CD4-positive, alpha-beta T cell (primary cell): ENCODE measurements around the gene IDS. TPM values are rescaled to one million over a fixed set of nuclear protein-coding genes. Genes with fewer than 3 reads are reported as not detected.
A peak's percentile ranks its signal among the peaks of the same experiment; 100 is the strongest.

Source experiments
- ATAC-seq: fragments of 200-7000 bp; cut with Tn5 transposase; one replicate; pipeline ENCODE4 v1.10.0; 2022; ENCODE audit warnings: mild to moderate bottlenecking; ENCODE audit not compliant: poor library complexity
- CTCF ChIA-PET: fragments of 350-600 bp; sonication (Branson Sonifier 250); formaldehyde crosslinking; loops from one replicate; lab custom pipeline; 2021; ENCODE audit warnings: antibody characterized with exemption, inconsistent platforms; lab: Charles Lee
- POLR2A ChIA-PET: fragments of 350-600 bp; sonication (Branson Sonifier 250); formaldehyde crosslinking; loops from one replicate; lab custom pipeline; 2021; ENCODE audit warnings: antibody characterized with exemption, inconsistent platforms; lab: Charles Lee
- DNase-seq, 14 experiments: peaks; one replicate each; pipeline ENCODE4 v3.0.0-alpha.2; 2013 to 2020; ENCODE audit warnings: mixed read lengths in 2 of 14
- H3K27ac ChIP-seq, 2 donors: one replicate each; pipeline versions ENCODE4 v1.5.1 to v1.7.0; 2013; ENCODE audit warnings: low read length in 2 of 2, low read depth in 1 of 2, mild to moderate bottlenecking in 1 of 2
- H3K27me3 ChIP-seq, 2 experiments: 1 replicate in 1 of 2; 2 replicates in 1 of 2; pipeline versions ENCODE4 v1.6.1 to v1.7.0; 2013; ENCODE audit warnings: low read length in 2 of 2, control low read depth in 1 of 2, mild to moderate bottlenecking in 1 of 2, moderate library complexity in 1 of 2; ENCODE audit not compliant: insufficient read depth in 2 of 2, control insufficient read depth in 1 of 2
- H3K36me3 ChIP-seq: one replicate; pipeline ENCODE4 v1.6.1; 2013; ENCODE audit warnings: low read length, control low read depth; ENCODE audit not compliant: insufficient read depth
- H3K4me1 ChIP-seq: one replicate; pipeline ENCODE4 v1.6.1; 2013; ENCODE audit warnings: low read length, control low read depth; ENCODE audit not compliant: insufficient read depth
- H3K4me3 ChIP-seq: one replicate; pipeline ENCODE4 v1.5.1; 2013; ENCODE audit warnings: mild to moderate bottlenecking, low read length, moderate library complexity
- H3K9me3 ChIP-seq, 2 experiments: 1 replicate in 1 of 2; 2 replicates in 1 of 2; pipeline versions ENCODE4 v1.6.1 to v1.7.0; 2013; ENCODE audit warnings: low read length in 2 of 2, mild to moderate bottlenecking in 2 of 2, control low read depth in 1 of 2, moderate library complexity in 1 of 2; ENCODE audit not compliant: control insufficient read depth in 1 of 2, insufficient read depth in 1 of 2
- H3K27ac Mint-ChIP-seq: one replicate; pipeline ENCODE4 v1.8.0; 2020; ENCODE audit warnings: mixed read lengths
- H3K27me3 Mint-ChIP-seq: one replicate; pipeline ENCODE4 v1.8.0; 2021; ENCODE audit warnings: mixed read lengths
- H3K36me3 Mint-ChIP-seq: one replicate; pipeline ENCODE4 v1.8.0; 2021; ENCODE audit warnings: low read depth, mixed read lengths
- H3K4me1 Mint-ChIP-seq: one replicate; pipeline ENCODE4 v1.8.0; 2021; ENCODE audit warnings: low read depth, mixed read lengths
- H3K4me3 Mint-ChIP-seq: one replicate; pipeline ENCODE4 v1.8.0; 2020; ENCODE audit warnings: mild to moderate bottlenecking, mixed read lengths
- H3K9me3 Mint-ChIP-seq: one replicate; pipeline ENCODE4 v1.8.0; 2020; ENCODE audit warnings: mixed read lengths
- intact Hi-C, 2 experiments: fragments of 100-400 bp; cut with DNase I in 1 of 2; cut with micrococcal nuclease in 1 of 2; formaldehyde crosslinking; loops; one replicate each; pipeline versions ENCODE4 v1.15.1 to v1.9.0; 2023 to 2025; cut with DNase I, micrococcal nuclease
- total RNA-seq, 174 experiments: library from RNA in 2 of 174; stranded (reverse) in 2 of 174; gene quantifications; one replicate each; pipeline ENCODE4 v1.2.3 and lab custom pipeline; 2021 to 2026
- TF ChIP-seq, protein P1 (sequence below): fragments of 200-600 bp; IDR thresholded peaks from one replicate; pipeline ENCODE4 v1.8.0; 2022; ENCODE audit warnings: antibody characterized with exemption, mild to moderate bottlenecking

The IDS gene
- total RNA-seq, 2 experiments from 2014 or later, result 256 to 260 TPM

DNA sequence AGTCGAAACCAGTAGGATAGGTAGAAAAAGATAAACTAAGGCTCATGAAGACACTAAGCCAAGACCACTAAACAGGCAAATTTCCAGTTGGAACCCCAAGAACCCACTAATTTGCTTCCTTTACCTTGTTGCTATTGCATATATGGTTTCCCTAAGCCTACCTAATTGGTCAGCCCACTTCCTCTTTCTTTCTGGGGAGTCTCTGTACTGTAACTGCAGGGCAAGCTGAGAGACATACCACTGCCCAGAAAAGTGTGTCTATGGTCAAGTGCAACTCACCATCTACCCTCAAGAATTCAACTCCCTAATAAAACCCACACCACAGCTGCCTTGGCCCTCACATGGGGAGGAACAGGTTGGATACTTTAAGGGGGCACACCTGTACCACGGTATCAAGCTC is 28.6 kb downstream of the IDS start:
- no peaks in the 10 kb centered on the region for H3K27me3 ChIP-seq
- H3K4me1 Mint-ChIP-seq, result no peaks in the 10 kb centered on the region
- H3K9me3 Mint-ChIP-seq, result no peaks in the 10 kb centered on the region
- no peaks in the 10 kb centered on the region for H3K27me3 Mint-ChIP-seq
- H3K36me3 Mint-ChIP-seq, result peaks cover 44% of the 10 kb centered on the region
- H3K36me3 ChIP-seq, result peaks cover 24% of the 10 kb centered on the region
- H3K9me3 ChIP-seq, result no peaks in the 10 kb centered on the region
- H3K4me3 Mint-ChIP-seq, result no peak overlapping the region
- no peak overlapping the region for H3K27ac Mint-ChIP-seq
- no peak overlapping the region for H3K27ac ChIP-seq
- no peak overlapping the region for H3K4me3 ChIP-seq
- DNase-seq (no peak), ATAC-seq (no peak)
- POLR2A ChIA-PET, result no interaction called here
- H3K4me1 ChIP-seq, result no peaks in the 10 kb centered on the region
- intact Hi-C loops, result no loop called here
- TF ChIP-seq, protein P1, sequence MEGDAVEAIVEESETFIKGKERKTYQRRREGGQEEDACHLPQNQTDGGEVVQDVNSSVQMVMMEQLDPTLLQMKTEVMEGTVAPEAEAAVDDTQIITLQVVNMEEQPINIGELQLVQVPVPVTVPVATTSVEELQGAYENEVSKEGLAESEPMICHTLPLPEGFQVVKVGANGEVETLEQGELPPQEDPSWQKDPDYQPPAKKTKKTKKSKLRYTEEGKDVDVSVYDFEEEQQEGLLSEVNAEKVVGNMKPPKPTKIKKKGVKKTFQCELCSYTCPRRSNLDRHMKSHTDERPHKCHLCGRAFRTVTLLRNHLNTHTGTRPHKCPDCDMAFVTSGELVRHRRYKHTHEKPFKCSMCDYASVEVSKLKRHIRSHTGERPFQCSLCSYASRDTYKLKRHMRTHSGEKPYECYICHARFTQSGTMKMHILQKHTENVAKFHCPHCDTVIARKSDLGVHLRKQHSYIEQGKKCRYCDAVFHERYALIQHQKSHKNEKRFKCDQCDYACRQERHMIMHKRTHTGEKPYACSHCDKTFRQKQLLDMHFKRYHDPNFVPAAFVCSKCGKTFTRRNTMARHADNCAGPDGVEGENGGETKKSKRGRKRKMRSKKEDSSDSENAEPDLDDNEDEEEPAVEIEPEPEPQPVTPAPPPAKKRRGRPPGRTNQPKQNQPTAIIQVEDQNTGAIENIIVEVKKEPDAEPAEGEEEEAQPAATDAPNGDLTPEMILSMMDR, result no peak
- CTCF ChIA-PET, result no interaction called here

DNA sequence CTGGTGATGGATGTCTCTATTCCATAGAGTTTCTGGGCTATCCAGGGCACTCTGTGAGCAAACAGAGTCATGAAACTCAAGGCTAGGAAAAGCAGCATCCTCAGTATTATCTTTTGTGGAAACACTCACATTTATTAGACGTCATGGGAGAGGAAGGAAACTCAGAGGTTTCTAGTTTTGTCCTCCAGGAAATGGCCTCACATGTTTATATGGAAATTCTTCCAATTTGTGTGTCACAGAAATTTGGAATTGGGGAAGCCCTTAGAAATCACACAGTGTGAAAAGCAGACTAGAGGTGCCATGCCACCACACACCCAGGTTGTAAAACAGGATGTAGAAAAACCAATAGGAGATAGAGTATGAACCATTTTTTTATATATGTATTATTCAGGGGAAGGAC is 31.1 kb downstream of the IDS start:
- Mint-ChIP-seq H3K36me3 (peaks cover 22% of the 10 kb centered on the region), H3K9me3 (no peaks in the 10 kb centered on the region), H3K27ac (no peak overlapping the region), H3K4me1 (peaks cover 4% of the 10 kb centered on the region), H3K4me3 (no peak overlapping the region), H3K27me3 (peaks cover 4% of the 10 kb centered on the region)
- CTCF ChIA-PET, result no interaction called here
- Histone ChIP-seq H3K4me3 (no peak overlapping the region), H3K4me1 (no peaks in the 10 kb centered on the region), H3K36me3 (peaks cover 9% of the 10 kb centered on the region), H3K27me3 (no peaks in the 10 kb centered on the region), H3K9me3 (no peaks in the 10 kb centered on the region), H3K27ac (no peak overlapping the region)
- ATAC-seq, result no peak
- intact Hi-C loops, result no loop called here
- DNase-seq, result peak in 1 of 14 experiments; percentile 3
- TF ChIP-seq, protein P1, result no peak
- POLR2A ChIA-PET, result no interaction called here

DNA sequence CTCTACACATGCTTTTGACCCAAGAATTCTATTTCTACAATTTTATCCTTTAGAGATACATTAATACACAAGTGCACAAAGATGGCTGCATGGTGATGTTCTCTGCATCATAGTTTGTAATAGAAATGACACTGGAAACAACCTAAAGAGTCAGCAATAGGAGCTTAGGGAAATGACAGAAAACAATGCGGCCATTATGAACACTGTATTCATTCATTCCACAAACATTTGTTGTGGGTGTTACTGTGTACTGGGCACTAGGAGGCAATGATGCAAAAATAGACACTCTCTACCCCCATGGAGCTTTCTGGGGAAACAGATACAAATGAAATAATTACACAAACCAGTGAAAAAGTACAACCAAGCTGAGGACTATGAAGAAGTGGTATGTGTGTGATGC is 32.0 kb downstream of the IDS start:
- TF ChIP-seq, protein P1, result no peak
- ChIA-PET CTCF (no interaction called here), POLR2A (no interaction called here)
- no peak overlapping the region for H3K4me3 ChIP-seq
- H3K27me3 ChIP-seq, result no peaks in the 10 kb centered on the region
- Mint-ChIP-seq H3K4me3 (no peak overlapping the region), H3K4me1 (peaks cover 4% of the 10 kb centered on the region), H3K9me3 (no peaks in the 10 kb centered on the region), H3K36me3 (peaks cover 16% of the 10 kb centered on the region), H3K27ac (no peak overlapping the region), H3K27me3 (peaks cover 4% of the 10 kb centered on the region)
- no peak overlapping the region for H3K27ac ChIP-seq
- peaks cover 3% of the 10 kb centered on the region for H3K36me3 ChIP-seq
- DNase-seq, result no peak
- no peaks in the 10 kb centered on the region for H3K9me3 ChIP-seq
- no peak for ATAC-seq
- H3K4me1 ChIP-seq, result no peaks in the 10 kb centered on the region
- intact Hi-C loops, result no loop called here
